Kasumi-1 (cell line): ENCODE results near the gene MARK1.
"Not testable (repeated sequence)": the region's sequence is repeated elsewhere in the genome, so short reads cannot be mapped to it uniquely, and the experiment has no call there.

Experiments
- DNase-seq, 2 experiments: peaks; one replicate each; lab custom pipeline; 2025; lab: John Stamatoyannopoulos, UW

The MARK1 gene

DNA sequence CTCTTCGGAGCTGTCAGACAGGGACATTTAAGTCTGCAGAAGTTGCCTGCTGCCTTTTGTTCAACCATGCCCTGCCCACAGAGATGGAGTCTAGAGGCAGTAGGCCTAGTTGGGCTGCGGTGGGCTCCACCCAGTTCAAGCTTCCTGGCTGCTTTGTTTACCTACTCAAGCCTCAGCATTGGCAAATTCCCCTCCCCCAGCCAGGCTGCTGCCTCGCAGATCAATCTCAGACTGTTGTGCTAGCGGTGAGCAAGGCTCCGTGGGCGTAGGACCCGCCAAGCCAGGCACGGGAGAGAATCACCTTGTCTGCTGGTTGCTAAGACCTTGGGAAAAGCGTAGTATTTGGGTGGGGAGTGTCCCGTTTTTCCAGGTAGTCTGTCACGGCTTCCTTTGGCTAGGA is 83.2 kb downstream of the MARK1 start:
- not testable (repeated sequence) for DNase-seq

DNA sequence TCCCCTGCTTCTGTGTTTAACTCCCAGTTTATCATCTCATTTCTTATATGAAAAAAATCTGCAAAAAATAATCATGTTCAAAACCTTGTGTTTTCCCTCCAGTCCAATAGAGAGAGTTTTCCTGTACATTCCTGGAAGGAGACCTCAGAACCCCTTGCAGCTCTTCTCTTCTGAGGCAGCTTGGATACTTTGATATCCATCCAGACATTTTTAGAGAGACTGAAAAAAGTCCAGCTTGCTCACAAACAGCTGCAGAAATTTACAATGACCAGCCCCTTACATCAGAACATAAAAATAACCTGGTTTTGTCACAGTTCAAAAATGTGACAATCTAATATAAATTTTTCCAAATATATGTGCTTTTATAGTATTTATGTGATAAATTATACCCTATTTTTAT is 88.9 kb downstream of the MARK1 start:
- no peak for DNase-seq

DNA sequence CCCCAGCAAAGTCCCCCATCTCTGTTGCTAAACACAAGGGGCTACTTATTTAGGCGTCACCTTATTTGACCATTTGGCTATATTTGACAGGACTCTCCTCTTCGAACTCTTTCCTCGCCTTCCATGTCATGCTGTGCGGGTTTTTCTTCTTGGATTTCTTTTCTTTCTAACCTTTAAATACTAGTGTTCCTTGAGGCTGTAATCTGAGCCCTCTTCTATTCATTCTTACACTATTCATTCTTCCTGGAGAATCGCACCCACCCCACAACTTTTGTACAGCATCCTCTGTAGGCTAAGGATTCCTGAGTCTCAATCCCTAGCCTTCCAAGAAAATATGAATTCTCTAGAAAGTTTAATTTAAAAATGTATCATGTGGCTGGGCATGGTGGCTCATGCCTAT is 100.5 kb downstream of the MARK1 start:
- no peak for DNase-seq

DNA sequence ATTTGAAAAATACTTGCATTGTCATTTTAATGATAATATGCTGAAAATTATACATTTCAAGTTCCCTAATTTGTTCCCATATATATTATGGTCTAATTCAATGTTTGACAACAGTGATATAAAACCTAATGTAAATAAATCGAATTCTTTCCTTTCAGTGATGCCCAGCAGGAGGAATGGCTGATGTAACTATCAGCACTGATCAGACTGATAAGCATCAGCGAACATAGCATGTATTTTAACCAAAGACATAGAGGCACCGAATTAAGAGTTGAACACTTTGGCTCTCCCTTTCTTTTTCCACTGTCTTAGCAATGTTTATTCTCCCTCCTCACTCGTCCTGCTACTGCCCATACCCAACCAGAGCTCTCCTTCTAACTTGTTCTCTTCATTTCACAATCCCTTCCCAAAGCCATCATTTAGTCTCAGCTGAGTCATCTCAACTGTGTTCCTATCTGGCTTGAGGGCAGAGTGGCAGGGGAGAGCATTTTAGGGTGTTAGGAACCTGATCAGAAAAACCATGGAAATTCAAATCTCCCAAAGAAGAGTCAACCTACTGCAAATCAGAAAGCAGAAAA is 103.4 kb downstream of the MARK1 start:
- DNase-seq, result no peak

DNA sequence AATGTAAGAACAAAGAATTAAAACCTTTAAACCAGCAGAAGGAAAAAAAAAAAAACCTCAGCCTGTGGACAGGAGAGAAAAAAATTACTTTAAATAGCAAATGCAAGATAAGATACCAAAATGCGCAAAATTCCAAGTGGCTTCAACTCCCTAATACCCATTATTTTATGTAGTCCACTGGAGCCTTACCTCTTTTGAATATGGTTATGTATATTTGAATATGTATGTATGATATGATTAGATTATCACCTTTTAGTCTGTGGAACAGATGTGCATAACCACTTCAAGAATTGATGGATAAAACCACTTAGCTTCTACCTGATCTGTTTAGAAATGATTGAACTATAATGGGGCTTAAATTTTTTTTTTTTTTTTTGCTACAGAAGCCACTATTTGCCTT is 109.8 kb downstream of the MARK1 start:
- no peak for DNase-seq

DNA sequence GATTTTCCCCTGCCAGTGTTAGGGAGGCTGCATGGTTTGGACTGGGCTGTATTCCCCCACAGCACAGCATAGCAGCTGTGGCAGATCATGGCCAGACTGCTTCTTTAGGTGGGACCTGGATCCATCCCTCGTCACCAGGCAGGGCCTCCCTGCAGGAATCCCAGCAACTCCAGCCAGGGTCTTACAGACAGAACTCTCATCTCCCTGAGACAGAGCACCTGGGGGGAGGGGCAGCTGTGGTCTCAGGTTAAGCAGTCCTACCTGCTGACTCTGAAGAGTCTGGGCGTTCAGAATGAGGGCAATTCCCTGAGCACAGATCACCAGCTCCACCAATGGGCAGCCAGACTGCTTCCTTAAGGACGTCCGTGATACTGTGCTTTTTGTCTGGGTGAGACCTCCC is 114.3 kb downstream of the MARK1 start:
- DNase-seq, result no peak

DNA sequence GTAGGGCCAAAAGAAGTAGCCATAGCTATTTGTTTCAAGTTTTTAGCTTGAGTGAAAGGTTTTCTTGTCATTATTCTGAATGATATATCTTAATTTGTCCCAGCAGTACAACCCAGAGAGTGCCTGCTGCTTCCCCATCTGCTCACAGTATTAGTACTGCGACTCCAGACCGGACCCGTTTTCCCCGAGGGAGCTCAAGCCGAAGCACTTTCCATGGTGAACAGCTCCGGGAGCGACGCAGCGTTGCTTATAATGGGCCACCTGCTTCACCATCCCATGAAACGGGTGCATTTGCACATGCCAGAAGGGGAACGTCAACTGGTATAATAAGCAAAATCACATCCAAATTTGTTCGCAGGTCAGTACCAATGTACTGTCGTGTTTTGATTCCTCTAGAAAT is 125.1 kb downstream of the MARK1 start:
- no peak for DNase-seq

DNA sequence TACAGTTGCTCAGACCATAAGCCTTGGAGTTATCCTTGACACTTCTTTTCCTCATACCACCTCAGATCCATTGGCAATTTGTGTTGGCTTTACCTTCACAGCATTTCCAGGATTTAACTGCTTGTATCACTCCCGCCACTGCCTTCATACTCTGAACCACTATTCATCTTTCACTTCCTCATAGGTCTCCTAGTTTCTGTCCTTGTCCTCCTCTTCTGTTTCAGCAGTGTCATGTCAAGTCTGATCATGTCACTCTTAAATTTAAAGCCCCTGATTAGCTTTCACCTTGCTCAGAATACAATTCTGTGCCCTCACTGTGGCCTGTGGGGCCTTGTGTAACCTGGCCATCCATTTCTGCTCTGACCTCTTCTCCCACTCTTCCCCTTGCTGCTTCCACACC is 127.6 kb downstream of the MARK1 start:
- DNase-seq, result no peak

DNA sequence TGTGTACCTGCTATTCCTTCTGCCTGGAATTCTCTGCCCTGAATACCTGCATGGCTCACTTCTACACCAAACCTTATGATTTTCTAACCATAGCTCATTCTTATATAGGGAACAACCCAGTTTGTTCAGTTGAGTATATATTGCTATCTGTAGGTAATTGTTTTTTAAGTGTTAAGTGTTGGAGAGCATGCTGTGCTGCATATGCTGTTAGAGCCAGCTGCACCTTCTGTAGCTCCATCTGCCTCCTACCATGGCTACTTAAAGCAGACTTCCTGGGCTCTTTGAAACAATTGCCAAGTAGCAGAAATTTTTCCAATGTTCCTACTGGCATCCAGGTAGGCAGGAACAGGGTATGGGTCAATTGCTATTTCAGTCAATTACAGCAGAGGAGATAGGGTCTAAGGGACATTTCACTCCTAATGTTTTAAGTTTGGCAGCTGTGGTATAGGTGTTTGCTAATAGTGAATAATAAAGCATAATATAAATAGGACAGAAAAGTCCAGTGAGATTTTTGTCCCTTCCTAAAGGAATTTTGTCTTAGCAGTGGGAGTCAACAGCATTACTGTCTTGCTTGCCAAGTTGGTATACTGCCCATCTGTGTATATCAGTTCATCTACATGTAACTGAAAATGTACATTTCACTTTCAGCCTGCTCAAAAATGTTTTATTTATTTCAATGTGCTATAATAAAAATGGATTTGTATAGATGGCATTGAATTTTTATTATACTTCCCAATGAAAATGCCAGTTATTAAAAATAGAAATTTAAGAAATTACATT is 128.2 kb downstream of the MARK1 start:
- no peak for DNase-seq

DNA sequence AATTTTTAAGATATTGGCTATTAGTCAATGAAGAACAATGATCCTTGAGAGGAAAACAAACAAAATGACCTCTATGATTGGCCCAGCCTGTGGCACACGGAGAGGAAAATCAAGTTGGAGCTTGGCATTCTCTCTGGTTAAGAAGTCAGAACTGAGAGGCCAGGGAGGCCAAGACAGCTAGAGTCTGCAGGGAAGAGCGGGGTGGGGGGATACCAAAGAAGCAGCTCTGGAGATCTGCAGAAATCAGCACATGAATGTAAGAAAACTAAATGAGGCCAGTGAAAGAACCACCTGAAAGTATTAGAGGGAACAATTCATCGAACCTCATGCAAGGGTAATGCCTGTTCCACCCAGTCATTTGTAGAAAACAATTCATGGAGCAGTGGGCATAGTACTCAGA is 138.4 kb downstream of the MARK1 start:
- DNase-seq, result no peak

DNA sequence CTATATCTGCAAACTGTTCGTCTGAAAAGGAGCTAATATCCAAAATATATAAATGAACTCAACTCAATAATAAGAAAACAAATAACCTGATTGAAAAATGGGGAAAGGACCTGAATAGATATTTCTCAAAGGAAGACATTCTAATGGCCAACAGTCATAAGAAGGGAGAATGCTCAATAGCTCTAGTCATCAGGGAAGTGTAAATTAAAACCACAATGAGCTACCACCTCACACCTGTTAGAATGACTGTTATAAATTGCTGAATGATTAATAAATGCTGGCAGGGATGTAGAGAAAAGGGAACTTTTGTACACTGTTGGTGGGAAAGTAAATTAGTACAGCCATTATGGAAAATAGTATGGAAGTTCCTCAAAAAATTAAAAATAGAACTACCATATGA is 141.1 kb downstream of the MARK1 start:
- DNase-seq, result no peak

DNA sequence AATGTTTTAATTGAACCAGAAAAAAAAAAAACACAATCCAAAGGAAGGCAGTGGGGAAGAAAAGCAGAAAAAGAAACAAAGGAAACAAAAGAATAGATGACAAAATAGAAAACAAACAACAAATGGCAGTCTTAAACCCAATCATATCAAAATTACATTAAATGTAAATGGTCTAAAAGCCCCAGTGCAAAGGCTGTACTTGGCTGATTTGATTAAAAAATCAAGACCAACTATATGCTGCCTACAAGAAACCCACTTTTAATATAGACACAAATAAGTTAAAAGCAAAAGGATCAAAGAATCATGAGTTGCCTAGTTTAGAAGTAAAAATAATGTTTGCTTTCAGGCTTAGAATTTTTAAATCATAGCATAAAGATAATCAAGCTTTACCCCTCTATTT is 142.4 kb downstream of the MARK1 start:
- no peak for DNase-seq

DNA sequence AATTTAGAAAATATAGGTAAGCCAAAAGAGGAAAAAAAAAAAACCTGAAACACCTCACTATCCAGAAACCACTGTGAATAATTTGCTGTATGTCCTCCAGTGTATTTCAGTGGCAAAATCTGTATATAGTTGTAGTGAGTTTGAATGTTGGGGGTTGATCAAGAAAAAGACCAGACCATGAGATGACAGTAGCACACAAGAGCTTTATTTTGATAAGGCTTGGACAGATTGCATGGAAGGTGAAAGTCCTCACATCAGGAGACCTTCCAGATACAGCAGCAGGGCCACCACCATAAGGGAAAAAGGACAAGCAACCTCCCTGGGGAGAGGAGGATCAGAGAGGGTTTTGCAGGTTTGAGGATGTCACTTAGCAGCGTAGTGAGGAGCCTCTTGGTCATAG is 146.0 kb downstream of the MARK1 start:
- no peak for DNase-seq

DNA sequence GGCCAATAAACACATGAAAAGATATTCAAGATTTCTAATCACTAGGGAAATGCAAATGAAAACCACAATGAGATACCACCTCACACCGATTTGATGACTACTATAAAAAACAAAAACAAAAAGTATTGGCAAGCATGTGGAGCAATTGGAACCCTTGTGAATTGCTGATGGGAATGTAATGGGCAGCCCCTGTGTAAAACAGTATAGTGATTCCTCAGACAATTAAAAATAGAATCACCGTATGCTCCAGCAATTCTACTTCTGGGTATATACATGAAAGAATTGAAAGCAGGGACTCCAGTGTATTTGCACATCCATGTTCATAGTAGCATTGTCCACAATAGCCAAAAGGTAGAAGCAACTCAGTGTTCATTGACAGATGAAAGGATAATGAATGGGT is 149.3 kb downstream of the MARK1 start:
- DNase-seq, result no peak

DNA sequence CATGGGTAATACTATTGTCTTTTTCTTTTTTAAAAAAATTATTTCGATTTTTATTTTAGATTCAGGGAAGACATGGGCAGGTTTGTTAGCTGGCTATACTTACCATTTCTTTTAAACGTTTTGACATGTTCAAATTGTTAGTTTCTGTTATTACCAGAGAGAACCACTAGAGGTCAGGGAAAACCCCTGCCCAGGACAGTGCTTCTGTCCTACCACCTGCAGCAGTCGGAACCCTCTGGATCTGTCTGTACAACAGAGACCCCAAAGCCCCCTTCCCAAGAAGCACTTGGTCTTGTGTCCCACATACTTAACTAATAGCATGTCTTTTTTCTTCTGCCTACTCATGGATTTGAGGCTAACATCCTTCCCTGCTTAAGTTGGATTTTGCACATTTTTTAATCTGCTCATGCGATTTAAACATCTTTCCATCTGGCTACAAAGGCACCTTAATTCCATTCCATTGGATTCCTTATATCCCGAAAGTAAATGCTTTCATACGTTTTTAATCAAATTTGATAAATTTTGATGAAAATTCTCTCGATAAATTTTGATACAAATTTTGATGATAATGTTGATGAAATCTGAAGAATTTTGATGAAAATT is 152.2 kb downstream of the MARK1 start:
- DNase-seq, result peak; percentile 52 to 63

DNA sequence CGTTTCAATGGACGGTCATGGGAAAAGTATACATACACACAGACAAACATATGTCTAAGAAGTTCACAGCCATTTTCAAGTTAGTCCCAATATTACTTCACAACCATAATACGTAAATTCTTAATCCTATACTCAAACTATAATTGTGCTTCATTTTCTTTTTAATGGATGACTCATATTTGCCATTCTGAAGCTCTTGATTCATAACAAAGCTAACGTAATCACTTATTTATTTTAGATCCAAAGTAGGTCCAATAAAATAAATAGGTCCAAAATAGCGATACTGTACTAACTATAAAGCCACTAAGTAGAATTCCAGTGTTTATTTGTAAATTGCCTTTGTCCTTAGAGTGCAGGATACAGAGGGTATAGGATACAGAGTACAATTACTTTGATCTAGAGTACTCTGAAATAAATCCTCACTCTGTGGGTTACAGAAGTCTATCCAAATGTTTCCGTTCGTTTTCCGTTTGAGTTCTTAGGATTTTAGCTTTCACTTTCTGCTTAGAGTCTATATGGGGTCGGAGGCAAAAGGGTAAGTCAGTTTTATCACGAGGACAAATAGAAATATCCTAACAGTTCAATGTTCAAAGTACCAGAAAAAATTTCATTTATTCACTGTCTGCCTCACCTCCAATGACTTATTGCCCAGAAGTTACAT is 153.4 kb downstream of the MARK1 start:
- DNase-seq, result no peak

DNA sequence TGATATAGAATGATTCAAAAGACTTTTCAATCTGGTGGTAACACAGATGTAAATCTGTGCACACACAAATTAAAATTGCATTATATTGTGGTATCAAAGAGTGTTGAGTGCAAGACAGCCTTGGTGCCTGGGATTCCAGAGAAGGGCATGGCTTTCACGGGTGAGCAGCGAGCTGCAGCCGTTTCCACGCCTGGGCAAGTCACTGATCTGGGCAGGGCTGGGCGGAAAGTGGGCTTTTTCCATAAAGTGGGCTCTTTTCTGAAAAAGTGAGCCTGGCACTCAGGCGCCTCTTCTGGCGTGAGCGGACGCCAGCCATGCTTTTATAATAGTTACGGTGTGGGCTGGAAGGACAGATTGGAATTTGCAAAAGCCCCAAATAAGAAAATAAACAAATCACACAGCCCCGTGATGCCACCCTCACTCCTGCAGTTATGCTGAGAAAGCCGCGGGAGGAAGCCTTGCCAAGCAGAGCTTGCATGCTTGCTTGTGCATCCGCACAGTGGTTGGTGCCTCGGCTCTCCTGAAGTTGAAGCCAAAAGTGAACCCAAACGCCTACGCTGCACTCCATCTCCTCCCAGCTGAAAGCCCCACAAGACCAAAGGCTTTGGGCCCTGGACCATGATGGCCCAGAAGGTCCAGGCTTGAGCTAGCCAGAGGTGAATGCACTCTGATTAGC is 155.1 kb downstream of the MARK1 start:
- DNase-seq, result no peak

DNA sequence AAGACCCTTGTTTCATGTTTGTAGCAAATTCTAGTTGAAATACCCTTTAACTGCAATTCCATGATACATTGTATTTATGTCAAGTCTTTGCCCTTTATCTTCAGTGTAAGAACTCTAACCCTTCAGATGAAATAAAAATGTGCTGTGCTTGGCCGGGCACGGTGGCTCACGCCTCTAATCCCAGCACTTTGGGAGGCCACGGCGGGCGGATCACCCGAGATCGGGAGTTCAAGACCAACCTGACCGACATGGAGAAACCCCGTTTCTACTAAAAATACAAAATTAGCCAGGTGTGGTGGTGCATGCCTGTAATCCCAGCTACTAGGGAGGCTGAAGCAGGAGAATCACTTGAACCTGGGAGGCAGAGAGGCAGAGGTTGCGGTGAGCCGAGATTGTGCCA is 155.8 kb downstream of the MARK1 start:
- DNase-seq, result not testable (repeated sequence)

DNA sequence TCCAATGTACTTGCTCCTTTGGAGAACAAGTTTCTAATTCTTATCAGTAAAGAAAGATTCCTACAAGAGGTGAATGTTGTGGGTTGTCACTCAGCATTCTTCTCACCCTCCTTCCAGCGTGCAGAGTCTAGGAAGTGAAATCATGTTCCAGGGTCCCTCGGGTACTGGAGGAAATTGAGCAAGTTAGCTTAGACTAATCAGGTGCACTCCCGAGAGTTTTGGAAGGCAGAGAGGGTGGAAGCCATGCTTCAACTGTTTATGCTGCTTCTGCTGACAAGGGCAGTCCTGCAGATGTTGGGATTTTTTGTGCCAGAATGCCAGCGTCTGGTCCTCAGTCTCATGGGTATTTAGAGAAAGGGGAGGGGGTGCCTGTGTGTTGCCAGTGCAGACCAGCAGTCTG is 157.0 kb downstream of the MARK1 start:
- DNase-seq, result peak; percentile 6 to 8

DNA sequence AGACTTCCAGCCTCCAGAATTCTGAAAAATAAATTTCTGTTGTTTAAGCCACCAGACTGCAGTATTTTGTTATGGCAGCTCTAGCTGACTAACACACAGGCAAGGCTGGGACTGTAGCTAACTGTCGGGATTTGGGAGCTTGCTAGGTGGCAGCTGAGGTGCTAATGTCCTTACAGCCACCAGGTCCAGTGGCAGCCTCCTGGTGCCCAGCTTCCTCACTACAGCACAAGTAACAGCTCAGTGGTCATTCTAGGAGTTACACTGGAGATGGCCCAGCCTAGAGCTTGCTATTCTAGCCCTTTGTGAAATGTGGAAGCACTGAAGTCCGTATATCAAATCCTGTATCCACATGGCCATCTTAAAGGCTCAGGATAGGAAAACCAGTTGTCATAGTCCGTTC is 157.9 kb downstream of the MARK1 start:
- no peak for DNase-seq

DNA sequence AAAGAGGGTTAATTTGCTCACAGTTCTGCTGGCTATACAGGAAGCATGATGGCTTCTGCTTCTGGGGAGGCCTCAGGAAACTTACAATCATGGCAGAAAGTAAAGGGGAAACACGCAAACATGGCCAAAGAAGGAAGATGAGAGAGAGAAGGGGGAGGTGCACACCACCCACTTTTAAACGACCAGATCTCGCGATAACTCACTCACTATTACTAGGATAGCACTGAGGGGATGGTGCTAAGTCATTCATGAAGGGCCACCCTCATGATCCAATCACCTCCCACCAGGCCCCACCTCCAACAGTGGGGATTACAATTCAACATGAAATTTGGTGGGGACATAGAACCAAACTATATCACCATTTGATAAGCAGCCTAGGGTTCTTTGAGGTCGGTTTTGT is 159.9 kb downstream of the MARK1 start:
- DNase-seq, result no peak

DNA sequence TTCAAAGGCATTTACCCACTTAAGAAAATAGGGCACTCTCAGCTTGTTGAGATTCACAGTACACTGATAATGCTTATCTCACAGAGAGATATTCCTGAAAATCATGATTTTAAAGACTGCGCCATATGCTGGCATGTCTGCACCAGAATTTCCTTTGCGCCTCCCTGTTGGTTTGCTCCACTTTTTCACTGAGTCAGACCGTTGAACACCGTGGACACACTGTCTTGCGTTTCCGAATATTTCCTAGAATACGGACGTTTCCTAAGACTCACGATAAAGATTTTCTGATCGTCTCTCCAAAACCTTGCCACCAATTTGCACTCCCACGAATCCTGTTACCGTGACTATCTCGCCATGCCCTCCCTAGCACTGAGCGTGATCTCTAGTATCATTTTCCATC is 161.7 kb downstream of the MARK1 start:
- no peak for DNase-seq
